Measurements from ENCODE around the gene FIP1L1.
"Not testable (repeated sequence)": the region's sequence is repeated elsewhere in the genome, so short reads cannot be mapped to it uniquely, and the experiment has no call there.

FIP1L1 gene

DNA sequence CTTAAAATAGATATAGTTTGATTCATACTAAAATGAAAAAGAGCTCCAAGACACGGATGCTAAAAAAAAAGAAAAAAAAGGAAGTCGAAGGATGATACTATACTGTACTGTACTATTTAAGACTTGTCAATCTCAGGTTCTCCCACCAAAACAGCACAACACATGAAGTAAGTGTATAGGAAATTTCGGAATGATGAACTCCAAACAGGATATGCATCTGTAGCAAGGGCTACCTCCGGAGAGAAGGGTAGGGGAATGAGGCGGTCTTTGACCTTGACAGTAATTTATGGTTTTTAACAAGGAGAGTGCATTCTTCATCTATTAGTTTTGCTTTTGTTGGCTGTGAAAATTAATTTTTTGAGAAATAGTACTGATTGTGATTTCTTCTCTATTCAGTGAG lies 541 bp upstream of the FIP1L1 start:
- no peak for DNase-seq (ENCODE audit: low spot score)

GRCh38 chr4:53378171-53378482 lies 686 bp downstream of the FIP1L1 start:
- DNase-seq (ENCODE audit: low spot score): no peak

DNA sequence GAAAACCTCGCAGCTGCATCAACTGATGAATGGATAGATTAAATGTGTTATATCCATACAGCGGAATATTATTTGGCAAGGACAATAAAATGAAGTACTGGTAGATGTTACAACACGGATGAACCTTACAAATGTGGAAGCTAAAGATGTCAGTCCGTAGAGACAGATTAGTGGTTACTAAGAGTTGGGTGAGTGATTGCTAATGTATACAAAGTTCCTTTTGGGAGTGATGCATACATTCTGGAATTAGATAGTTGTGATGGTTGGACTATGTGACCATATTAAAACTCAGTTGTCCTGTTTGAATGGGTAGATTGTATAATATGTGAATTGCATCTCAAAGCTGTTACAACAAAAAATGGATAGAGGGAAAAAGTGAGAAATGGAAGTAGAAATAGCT lies 2.8 kb downstream of the FIP1L1 start:
- no peak for DNase-seq (ENCODE audit: low spot score)

DNA sequence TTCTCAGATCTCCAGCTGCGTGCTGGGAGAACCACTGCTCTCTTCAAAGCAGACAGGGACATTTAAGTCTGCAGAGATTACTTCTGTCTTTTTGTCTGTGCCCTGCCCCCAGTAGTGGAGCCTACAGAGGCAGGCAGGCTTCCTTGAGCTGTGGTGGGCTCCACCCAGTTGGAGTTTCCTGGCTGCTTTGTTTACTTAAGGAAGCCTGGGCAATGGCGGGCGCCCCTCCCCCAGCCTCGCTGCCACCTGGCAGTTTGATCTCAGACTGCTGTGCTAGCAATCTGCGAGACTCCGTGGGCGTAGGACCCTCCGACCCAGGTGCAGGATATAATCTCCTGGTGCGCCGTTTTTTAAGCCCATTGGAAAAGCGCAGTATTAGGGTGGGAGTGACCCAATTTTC lies 32.0 kb downstream of the FIP1L1 start:
- DNase-seq (ENCODE audit: low spot score): not testable (repeated sequence)

DNA sequence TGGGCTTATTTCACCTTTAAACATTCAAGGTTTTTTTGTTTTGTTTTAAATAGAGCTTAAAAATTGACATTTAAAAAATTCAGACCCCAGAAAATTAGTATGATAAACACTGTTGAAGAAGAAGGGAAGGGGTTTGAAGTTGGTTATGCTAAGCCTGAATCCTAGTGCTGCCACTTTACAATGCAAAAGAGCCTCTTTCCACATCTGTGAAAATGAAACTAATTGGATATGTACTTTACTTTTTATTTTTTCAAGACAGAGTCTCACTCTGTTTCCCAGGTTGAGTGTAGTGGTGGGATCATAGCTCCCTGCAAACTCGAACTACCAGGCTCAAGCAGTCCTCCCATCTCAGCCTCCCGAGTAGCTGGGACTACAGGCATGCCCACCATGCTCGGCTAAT lies 41.8 kb downstream of the FIP1L1 start:
- DNase-seq (ENCODE audit: low spot score): no peak

DNA sequence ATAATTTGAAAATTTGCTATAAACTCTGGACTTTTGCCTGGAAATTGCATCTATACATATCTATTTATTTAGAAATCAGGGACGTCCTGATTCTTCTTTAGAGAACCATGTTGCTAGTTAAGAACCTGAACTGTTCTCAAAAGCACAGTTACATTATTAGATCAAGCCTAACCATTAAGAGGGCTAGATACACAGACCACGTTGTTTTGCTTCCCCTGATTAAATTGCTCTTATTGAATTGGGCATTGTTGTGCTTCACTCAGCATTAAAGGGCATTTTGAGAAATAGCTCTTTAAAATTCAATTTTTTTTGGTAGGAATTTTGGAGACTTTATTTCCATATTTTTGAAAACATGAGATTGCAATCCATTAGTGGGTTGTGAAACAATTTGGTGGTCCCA lies 44.4 kb downstream of the FIP1L1 start:
- DNase-seq (ENCODE audit: low spot score): no peak

GRCh38 chr4:53422367-53422766 lies 44.9 kb downstream of the FIP1L1 start:
- no peak for DNase-seq (ENCODE audit: low spot score)

DNA sequence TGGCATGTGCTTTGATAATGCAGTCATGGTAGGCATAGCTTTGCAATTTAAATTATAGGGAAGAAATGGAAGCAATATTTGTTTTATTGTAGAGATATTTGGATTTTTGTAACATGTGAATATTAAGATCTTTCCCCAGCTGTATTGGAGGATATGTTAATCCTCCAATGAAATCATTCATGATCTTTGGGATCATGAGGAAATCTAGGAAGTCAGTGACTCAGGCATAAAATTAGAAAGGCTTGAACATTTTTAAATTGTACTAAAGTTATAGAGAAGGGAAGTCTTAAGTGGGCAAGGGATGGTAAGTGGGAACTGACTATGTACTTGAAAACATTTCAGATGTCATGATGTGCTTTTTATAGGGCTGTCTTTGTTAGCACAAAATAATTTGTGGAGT lies 46.8 kb downstream of the FIP1L1 start:
- DNase-seq (ENCODE audit: low spot score): no peak

- no peak for DNase-seq (ENCODE audit: low spot score)
Measured at GRCh38 chr4:53427366-53427765, 49.9 kb downstream of the FIP1L1 start.

DNA sequence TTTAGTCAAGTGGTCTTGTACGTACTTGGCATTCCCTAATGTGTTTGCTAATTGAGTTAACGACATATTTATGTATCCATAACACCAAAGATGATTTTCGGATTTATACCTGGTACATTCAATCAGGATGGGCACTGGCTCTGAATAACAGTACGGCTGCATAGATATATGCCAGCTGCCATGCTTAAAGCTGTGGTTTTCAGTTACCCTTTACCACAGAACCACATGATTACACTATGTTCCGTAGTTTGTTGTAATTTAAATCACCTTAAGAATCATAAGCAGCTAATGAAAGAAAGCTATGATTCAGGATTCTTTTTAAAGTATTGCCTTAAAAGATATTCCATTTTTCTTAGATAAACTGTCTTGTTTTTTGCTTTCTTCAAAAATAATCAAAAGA lies 53.6 kb downstream of the FIP1L1 start:
- DNase-seq (ENCODE audit: low spot score): no peak

- no peak for DNase-seq (ENCODE audit: low spot score)
Measured at GRCh38 chr4:53432528-53433424, 55.3 kb downstream of the FIP1L1 start.

- no peak for DNase-seq (ENCODE audit: low spot score)
Measured at GRCh38 chr4:53436251-53436650, 58.8 kb downstream of the FIP1L1 start.

GRCh38 chr4:53441564-53441963 lies 64.1 kb downstream of the FIP1L1 start:
- no peak for DNase-seq (ENCODE audit: low spot score)

DNA sequence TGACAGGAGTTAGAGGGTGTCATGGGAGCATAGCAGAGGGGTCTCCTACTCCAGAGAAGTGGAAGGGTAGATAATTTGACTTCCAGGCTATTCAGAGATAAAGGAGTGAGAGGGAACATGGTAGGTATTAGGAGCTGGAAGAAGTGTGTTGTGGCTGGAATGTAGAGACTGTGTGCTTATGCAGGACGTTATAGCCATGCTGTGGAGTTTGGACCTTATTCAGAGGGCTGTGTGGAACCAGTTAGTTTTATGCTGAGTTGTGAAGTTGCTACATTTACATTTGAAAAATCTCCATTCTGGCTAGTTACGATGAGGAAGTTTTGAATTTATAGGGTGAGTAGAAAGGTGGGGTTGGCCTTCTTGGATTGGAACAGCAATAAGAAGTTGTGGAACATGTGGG lies 67.5 kb downstream of the FIP1L1 start:
- no peak for DNase-seq (ENCODE audit: low spot score)

DNA sequence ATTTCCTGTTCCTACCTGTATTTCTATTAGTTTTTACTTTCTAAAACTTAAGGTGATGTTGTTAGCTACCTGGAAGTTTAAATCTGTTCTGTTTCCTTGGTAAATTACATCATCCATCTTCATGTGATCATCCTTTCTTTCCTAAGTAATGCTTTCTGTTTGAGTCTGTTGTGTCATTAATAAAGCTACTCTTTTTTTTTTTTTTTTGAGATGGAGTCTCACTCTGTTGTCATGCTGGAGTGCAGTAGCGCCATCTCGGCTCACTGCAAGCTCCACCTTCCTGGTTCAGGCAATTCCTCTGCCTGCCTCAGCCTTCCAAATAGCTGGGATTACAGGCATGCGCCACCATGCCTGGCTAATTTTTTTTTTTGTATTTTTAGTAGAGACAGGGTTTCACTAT lies 73.3 kb downstream of the FIP1L1 start:
- DNase-seq (ENCODE audit: low spot score): no peak

GRCh38 chr4:53453385-53453784 lies 75.9 kb downstream of the FIP1L1 start:
- no peak for DNase-seq (ENCODE audit: low spot score)

GRCh38 chr4:53455766-53456165 lies 78.3 kb downstream of the FIP1L1 start:
- DNase-seq (ENCODE audit: low spot score): no peak

GRCh38 chr4:53456178-53456577 lies 78.7 kb downstream of the FIP1L1 start:
- no peak for DNase-seq (ENCODE audit: low spot score)

GRCh38 chr4:53459548-53459947 lies 82.1 kb downstream of the FIP1L1 start:
- peak; percentile 7 for DNase-seq (ENCODE audit: low spot score)

GRCh38 chr4:53461244-53461643 lies 83.8 kb downstream of the FIP1L1 start:
- no peak for DNase-seq (ENCODE audit: low spot score)

- no peak for DNase-seq (ENCODE audit: low spot score)
Measured at GRCh38 chr4:53463340-53463739, 85.9 kb downstream of the FIP1L1 start.

DNA sequence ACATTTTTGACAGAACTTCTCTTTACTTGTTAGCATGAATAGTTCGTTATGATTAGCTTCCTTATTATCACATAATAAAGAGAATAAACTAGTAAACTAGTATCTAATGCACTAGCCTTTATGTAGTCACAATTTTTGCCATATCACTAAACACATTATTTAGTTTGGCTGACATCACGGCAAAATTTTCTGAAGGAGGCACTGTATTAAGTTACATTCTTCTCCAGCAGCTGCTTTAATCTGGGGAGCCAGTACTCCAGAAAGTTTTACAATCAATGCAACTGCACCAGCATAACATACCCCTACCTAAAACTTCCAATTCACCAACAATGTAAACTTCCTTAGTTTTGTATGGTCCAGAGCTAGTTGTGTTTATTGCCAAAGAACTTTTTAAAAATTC lies 87.8 kb downstream of the FIP1L1 start:
- no peak for DNase-seq (ENCODE audit: low spot score)

- DNase-seq (ENCODE audit: low spot score): no peak
Measured at GRCh38 chr4:53465891-53466290, 88.5 kb downstream of the FIP1L1 start.

DNA sequence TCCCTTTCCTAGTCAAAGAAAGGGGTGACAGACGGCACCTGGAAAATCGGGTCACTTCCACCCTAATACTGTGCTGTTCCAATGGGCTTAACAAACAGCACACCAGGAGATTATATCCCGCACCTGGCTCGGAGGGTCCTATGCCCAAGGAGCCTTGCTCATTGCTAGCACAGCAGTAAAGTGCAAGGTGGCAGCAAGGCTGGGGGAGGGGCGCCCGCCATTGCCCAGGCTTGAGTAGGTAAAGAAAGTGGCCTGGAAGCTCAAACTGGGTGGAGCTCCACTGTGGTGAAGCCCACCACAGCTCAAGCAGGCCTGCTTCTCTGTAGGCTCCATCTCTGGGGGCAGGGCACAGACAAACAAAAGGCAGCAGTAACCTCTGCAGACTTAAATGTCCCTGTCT lies 89.1 kb downstream of the FIP1L1 start:
- DNase-seq (ENCODE audit: low spot score): not testable (repeated sequence)

Measured in AG08396 (cell line).